K562 (cell line): ENCODE data around the gene UPF2. TPM values are rescaled to one million over a fixed set of nuclear protein-coding genes. Genes with fewer than 3 reads are reported as not detected.

Source experiments
- ARID1B ChIP-seq: fragments of 450-650 bp; IDR thresholded peaks from 2 replicates; pipeline ENCODE4 v1.6.1; 2016; ENCODE audit warnings: antibody characterized with exemption, mild to moderate bottlenecking, inconsistent platforms
- CBX1 ChIP-seq: sonication (generic); IDR thresholded peaks from 2 replicates; pipeline ENCODE4 v1.6.1; 2016; ENCODE audit warnings: antibody characterized with exemption, low read depth, mild to moderate bottlenecking
- CREB1 ChIP-seq, 2 experiments: sonication (generic) in 1 of 2; formaldehyde crosslinking in 1 of 2; IDR thresholded peaks; 2 replicates each; pipeline versions ENCODE4 v1.6.1 to v1.8.0; 2012 to 2022; ENCODE audit warnings: inconsistent platforms in 1 of 2, mild to moderate bottlenecking in 1 of 2, missing genetic modification reagents in 1 of 2, moderate library complexity in 1 of 2
- CTBP1 ChIP-seq: fragments of 450-650 bp; IDR thresholded peaks from 2 replicates; pipeline ENCODE4 v1.6.1; 2016; ENCODE audit warnings: borderline replicate concordance
- DIDO1 ChIP-seq: fragments of 450-650 bp; IDR thresholded peaks from 2 replicates; pipeline ENCODE4 v1.6.1; 2016; ENCODE audit warnings: low read depth, missing biosample characterization, missing genetic modification characterization
- EP300 ChIP-seq: IDR thresholded peaks from 2 replicates; pipeline ENCODE4 v1.6.1; 2012; ENCODE audit warnings: low read length, improper control_type of control experiment
- ESRRA ChIP-seq: fragments of 450-650 bp; IDR thresholded peaks from 2 replicates; pipeline ENCODE4 v1.6.1; 2014; ENCODE audit warnings: low read depth, mild to moderate bottlenecking, moderate library complexity, borderline replicate concordance
- JUND ChIP-seq, 2 experiments: IDR thresholded peaks; 2 replicates in 1 of 2; 3 replicates in 1 of 2; pipeline ENCODE4 v1.6.1; 2011; ENCODE audit warnings: borderline replicate concordance in 2 of 2, low read depth in 2 of 2, low read length in 2 of 2, improper control_type of control experiment in 1 of 2, missing biosample characterization in 1 of 2, missing genetic modification characterization in 1 of 2, missing genetic modification reagents in 1 of 2
- KDM1A ChIP-seq, 2 experiments: fragments of 450-650 bp; IDR thresholded peaks; 2 replicates each; pipeline ENCODE4 v1.6.1; 2016; ENCODE audit warnings: mild to moderate bottlenecking in 2 of 2
- MCM2 ChIP-seq: fragments of 450-650 bp; IDR thresholded peaks from 2 replicates; pipeline ENCODE4 v1.6.1; 2017; ENCODE audit warnings: low read depth, mild to moderate bottlenecking
- NCOA2 ChIP-seq, 2 experiments: fragments of 450-650 bp; IDR thresholded peaks; 2 replicates each; pipeline ENCODE4 v1.6.1; 2018; ENCODE audit warnings: mild to moderate bottlenecking in 2 of 2, moderate library complexity in 1 of 2; ENCODE audit not compliant: partially characterized antibody in 2 of 2
- RCOR1 ChIP-seq, 2 experiments: IDR thresholded peaks; 2 replicates each; pipeline ENCODE4 v1.6.1; 2012; ENCODE audit warnings: low read depth in 2 of 2, low read length in 2 of 2, borderline replicate concordance in 1 of 2, improper control_type of control experiment in 1 of 2
- TCF3 ChIP-seq: sonication (generic); formaldehyde crosslinking; IDR thresholded peaks from 2 replicates; pipeline ENCODE4 v1.4.0; 2020; ENCODE audit warnings: mild to moderate bottlenecking, missing genetic modification reagents
- XRCC4 ChIP-seq: IDR thresholded peaks from one replicate; pipeline ENCODE4 v1.6.1; 2011; ENCODE audit not compliant: insufficient read depth, insufficient read length; ENCODE audit errors: extremely low read depth
- ZNF239 ChIP-seq: fragments of 250-450 bp; sonication (Bioruptor Pico); IDR thresholded peaks from 2 replicates; pipeline ENCODE4 v1.4.0; 2020; ENCODE audit warnings: mild to moderate bottlenecking
- ZNF780A ChIP-seq: fragments of 250-450 bp; sonication (Bioruptor Pico); IDR thresholded peaks from 2 replicates; pipeline ENCODE4 v1.5.0; 2021; ENCODE audit warnings: mild to moderate bottlenecking
- polyA plus RNA-seq, 8 experiments: library from polyadenylated mRNA; depleted of rRNA in 4 of 8; stranded (reverse) in 5 of 8; unstranded in 3 of 8; fragments of >200 nt; fragmentation: Nextera tagmentation in 2 of 8; fragmentation: Illumina TruSeq in 1 of 8; extraction: Ambion mirVana in 2 of 8; extraction: Trizol in 1 of 8; gene quantifications; 2 replicates each; pipeline versions ENCODE4 v1.2.1 to v1.2.3, GENCODE V29; 2011 to 2014; ENCODE audit warnings: inconsistent platforms in 1 of 8, missing spikeins in 1 of 8
- total RNA-seq, 7 experiments: library from RNA; depleted of rRNA in 6 of 7; stranded (reverse); fragments of >200 nt in 6 of 7; fragmentation: Illumina TruSeq in 2 of 7; extraction: Trizol in 2 of 7; gene quantifications; 2 replicates each; pipeline versions ENCODE4 v1.2.1 to v1.2.3, GENCODE V29; 2011 to 2021; ENCODE audit warnings: low replicate concordance in 1 of 7
- TF ChIP-seq, protein P1 (sequence below): fragments of 450-650 bp; IDR thresholded peaks from 2 replicates; pipeline ENCODE4 v1.6.1; 2016; ENCODE audit warnings: low read depth
- TF ChIP-seq, protein P2 (sequence below): fragments of 450-650 bp; IDR thresholded peaks from 2 replicates; pipeline ENCODE4 v1.6.1; 2016; ENCODE audit warnings: antibody characterized with exemption

UPF2 gene
- total and polyA plus RNA-seq, 9 of the 15 experiments (the other 6 are each of a cell fraction or from before 2014, with no cell fraction given): 13.9 to 37.7 (median 23.7) TPM

DNA sequence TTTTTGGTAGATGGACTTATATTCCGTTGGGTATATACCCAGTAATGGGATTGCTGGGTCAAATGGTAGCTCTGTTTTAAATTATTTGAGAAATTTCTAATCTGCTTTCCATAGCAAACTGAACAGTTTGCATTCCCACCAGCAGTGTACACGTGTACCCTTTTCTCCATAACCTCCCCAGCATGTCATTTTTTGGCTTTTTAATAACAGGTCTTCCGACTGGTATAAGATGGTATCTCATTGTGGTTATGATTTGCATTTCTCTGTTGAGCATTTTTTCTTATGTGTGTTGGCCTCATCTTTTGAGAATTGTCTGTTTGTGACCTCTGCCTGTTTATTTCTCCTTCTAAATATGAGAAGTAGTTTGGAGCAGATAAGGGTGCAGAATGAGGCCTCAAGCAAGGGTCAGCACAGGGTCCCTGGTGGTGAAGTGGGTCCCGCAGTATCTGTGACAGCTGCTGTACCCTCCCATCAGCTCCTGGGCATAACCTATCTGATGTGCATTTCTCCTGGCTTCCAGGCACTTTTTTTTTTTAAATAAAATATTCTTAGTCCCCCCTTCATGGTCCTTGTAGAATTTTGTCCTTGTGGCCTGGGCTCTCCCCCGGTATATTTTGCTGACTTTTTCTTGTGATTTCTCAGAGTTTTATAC lies 145.9 kb downstream of the UPF2 start (continued):
- TF ChIP-seq, protein P1, sequence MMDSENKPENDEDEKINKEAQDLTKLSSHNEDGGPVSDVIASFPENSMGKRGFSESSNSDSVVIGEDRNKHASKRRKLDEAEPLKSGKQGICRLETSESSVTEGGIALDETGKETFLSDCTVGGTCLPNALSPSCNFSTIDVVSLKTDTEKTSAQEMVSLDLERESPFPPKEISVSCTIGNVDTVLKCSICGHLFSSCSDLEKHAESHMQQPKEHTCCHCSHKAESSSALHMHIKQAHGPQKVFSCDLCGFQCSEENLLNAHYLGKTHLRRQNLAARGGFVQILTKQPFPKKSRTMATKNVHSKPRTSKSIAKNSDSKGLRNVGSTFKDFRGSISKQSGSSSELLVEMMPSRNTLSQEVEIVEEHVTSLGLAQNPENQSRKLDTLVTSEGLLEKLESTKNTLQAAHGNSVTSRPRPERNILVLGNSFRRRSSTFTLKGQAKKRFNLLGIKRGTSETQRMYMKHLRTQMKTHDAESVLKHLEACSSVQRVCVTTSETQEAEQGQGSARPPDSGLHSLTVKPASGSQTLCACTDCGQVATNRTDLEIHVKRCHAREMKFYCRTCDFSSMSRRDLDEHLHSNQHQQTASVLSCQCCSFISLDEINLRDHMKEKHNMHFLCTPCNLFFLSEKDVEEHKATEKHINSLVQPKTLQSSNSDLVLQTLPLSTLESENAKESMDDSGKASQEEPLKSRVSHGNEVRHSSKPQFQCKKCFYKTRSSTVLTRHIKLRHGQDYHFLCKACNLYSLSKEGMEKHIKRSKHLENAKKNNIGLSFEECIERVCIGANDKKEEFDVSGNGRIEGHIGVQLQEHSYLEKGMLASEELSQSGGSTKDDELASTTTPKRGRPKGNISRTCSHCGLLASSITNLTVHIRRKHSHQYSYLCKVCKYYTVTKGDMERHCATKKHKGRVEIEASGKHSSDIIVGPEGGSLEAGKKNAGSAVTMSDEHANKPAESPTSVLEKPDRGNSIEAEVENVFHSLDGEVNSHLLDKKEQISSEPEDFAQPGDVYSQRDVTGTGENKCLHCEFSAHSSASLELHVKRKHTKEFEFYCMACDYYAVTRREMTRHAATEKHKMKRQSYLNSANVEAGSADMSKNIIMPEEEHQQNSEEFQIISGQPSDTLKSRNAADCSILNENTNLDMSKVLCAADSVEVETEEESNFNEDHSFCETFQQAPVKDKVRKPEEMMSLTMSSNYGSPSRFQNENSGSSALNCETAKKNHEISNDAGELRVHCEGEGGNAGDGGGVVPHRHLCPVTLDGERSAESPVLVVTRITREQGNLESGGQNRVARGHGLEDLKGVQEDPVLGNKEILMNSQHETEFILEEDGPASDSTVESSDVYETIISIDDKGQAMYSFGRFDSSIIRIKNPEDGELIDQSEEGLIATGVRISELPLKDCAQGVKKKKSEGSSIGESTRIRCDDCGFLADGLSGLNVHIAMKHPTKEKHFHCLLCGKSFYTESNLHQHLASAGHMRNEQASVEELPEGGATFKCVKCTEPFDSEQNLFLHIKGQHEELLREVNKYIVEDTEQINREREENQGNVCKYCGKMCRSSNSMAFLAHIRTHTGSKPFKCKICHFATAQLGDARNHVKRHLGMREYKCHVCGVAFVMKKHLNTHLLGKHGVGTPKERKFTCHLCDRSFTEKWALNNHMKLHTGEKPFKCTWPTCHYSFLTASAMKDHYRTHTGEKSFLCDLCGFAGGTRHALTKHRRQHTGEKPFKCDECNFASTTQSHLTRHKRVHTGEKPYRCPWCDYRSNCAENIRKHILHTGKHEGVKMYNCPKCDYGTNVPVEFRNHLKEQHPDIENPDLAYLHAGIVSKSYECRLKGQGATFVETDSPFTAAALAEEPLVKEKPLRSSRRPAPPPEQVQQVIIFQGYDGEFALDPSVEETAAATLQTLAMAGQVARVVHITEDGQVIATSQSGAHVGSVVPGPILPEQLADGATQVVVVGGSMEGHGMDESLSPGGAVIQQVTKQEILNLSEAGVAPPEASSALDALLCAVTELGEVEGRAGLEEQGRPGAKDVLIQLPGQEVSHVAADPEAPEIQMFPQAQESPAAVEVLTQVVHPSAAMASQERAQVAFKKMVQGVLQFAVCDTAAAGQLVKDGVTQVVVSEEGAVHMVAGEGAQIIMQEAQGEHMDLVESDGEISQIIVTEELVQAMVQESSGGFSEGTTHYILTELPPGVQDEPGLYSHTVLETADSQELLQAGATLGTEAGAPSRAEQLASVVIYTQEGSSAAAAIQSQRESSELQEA: no peak
- TF ChIP-seq XRCC4: no peak
- TF ChIP-seq JUND (IDR thresholded peaks at IDR 0.05; ENCODE audit: borderline replicate concordance, low read depth, low read length): no peak
- no peak for TF ChIP-seq JUND (tag; IDR thresholded peaks at IDR 0.05; ENCODE audit: borderline replicate concordance, low read depth, low read length)
- TF ChIP-seq ZNF239 (CRISPR knock-in tag): no peak
- TF ChIP-seq CREB1 (IDR thresholded peaks at IDR 0.05): no peak
- TF ChIP-seq CREB1 (CRISPR knock-in tag; IDR thresholded peaks at IDR 0.05): no peak
- TF ChIP-seq CTBP1: 0 out of 2 replicates have a peak, but pooled peaks have one; percentile 15
- TF ChIP-seq CBX1: no peak
- TF ChIP-seq TCF3 (CRISPR knock-in tag): peak; percentile 25; the same call in 1 of the 2 replicates
- TF ChIP-seq DIDO1 (tag): no peak
- TF ChIP-seq ZNF780A (CRISPR knock-in tag): no peak
- TF ChIP-seq, protein P2, sequence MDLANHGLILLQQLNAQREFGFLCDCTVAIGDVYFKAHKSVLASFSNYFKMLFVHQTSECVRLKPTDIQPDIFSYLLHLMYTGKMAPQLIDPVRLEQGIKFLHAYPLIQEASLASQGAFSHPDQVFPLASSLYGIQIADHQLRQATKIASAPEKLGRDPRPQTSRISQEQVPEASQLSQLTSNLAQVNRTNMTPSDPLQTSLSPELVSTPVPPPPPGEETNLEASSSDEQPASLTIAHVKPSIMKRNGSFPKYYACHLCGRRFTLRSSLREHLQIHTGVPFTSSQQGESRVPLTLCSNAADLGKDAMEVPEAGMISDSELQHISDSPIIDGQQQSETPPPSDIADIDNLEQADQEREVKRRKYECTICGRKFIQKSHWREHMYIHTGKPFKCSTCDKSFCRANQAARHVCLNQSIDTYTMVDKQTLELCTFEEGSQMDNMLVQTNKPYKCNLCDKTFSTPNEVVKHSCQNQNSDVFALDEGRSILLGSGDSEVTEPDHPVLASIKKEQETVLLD: no peak
- TF ChIP-seq EP300: peak; percentile 42; the same call in 1 of the 2 replicates
- TF ChIP-seq NCOA2 (IDR thresholded peaks at IDR 0.05; ENCODE audit: partially characterized antibody in 2 of 2): no peak
- TF ChIP-seq MCM2: no peak
- TF ChIP-seq KDM1A (IDR thresholded peaks at IDR 0.05): no peak
- peak; percentile 22; the same call in 1 of the 2 replicates for TF ChIP-seq ESRRA
- peak; percentile 17; the same call in 1 of the 2 replicates for TF ChIP-seq ARID1B
- no peak for TF ChIP-seq RCOR1 (IDR thresholded peaks at IDR 0.05; ENCODE audit: borderline replicate concordance in 1 of 2, low read depth in 2 of 2, low read length in 2 of 2)
